Measurements from ENCODE around the gene HDAC10.

Gene HDAC10

DNA sequence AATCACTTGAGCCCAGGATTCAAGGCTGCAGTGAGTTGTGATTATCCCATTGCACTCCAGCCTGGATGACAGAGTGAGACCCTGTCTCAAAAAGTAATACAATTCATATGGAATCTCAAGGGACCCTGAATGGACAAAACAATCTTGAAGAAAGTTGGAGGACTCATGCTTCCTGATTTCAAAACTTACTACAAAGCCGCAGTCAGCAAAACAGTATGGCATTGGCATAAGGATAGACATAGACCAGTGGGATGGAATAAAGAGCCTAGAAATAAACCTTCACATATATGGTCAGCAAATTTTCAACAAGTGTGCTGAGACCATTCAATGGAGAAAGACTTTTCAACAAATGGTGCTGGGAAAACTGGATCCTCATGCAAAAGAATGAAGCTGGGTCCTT lies 47.8 kb downstream of the HDAC10 start:
- H3K4me3 ChIP-seq (ENCODE audit: low read length) = no peak overlapping the region
- TF ChIP-seq, protein P1, sequence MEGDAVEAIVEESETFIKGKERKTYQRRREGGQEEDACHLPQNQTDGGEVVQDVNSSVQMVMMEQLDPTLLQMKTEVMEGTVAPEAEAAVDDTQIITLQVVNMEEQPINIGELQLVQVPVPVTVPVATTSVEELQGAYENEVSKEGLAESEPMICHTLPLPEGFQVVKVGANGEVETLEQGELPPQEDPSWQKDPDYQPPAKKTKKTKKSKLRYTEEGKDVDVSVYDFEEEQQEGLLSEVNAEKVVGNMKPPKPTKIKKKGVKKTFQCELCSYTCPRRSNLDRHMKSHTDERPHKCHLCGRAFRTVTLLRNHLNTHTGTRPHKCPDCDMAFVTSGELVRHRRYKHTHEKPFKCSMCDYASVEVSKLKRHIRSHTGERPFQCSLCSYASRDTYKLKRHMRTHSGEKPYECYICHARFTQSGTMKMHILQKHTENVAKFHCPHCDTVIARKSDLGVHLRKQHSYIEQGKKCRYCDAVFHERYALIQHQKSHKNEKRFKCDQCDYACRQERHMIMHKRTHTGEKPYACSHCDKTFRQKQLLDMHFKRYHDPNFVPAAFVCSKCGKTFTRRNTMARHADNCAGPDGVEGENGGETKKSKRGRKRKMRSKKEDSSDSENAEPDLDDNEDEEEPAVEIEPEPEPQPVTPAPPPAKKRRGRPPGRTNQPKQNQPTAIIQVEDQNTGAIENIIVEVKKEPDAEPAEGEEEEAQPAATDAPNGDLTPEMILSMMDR (conservative IDR thresholded peaks at IDR 0.05; ENCODE audit: low read depth, low read length) = no peak
- DNase-seq (ENCODE audit: low read depth) = no peak

DNA sequence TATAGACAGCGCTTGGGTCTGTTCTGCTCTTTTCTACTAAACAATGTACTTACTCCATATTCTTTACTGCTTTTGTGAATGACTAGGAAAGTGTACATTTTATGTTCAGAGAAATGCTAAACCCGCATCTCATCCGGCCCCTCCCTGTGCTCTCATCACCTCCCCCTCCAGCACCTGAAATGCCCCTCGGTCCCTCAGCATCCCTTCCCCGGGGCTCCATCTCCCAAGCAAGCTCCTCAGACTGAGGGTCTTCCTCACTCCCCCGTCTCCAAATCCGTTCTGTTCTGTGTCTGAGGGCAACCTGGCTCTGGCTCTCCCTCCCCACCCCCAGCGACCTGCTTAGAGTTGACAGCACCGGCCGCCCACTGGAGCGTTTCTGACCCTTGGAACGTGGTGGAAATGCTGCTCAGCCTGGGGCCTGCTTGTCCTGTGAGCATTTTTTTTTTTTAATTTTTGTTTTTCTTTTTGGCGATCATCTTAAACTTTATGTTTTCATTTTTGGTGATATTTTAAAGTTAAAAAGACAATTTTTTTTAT lies 48.9 kb downstream of the HDAC10 start:
- peak overlapping the region; percentile 65 for H3K4me3 ChIP-seq (ENCODE audit: low read length)
- TF ChIP-seq, protein P1 (conservative IDR thresholded peaks at IDR 0.05; ENCODE audit: low read depth, low read length) = no peak
- DNase-seq (ENCODE audit: low read depth) = no peak

DNA sequence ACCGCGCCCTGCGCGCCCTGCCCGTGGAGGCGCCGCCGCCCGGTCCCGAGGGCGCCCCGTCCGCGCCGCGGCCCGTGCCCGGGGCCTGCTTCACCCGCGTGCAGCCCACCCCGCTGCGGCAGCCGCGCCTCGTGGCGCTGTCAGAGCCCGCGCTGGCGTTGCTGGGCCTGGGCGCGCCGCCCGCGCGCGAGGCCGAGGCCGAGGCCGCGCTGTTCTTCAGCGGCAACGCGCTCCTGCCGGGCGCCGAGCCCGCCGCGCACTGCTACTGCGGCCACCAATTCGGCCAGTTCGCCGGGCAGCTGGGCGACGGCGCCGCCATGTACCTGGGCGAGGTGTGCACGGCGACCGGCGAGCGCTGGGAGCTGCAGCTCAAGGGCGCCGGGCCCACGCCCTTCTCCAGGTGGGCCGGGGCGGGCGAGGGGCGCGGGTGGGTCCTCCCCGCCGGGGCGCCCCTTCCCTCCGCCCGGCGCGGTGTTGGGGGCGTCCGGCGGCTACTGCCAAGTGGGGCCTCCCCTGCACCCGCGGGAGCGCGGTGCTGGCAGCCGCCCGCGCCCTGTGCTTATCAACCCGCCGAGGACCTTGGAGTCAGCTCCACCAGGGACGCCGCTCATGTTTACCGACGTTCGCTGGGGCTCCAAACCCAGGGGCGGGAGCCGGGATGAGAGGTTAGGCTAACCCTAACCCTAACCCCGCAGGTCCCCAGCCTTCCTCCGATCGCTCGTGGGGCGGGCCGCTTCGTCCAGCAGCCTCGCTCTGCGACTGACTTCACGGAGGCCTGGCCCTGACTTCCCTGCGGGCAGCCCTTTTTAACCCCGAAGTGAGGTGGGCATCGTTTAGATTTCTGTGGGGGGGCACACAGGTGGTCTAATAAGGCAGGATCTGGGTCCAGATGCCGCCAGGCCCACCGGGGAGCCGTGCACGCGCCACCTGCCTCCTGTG lies 49.6 kb downstream of the HDAC10 start:
- no peak for DNase-seq (ENCODE audit: low read depth)
- TF ChIP-seq, protein P1 (conservative IDR thresholded peaks at IDR 0.05; ENCODE audit: low read depth, low read length) = no peak
- peak overlapping the region; percentile 65 for H3K4me3 ChIP-seq (ENCODE audit: low read length)

DNA sequence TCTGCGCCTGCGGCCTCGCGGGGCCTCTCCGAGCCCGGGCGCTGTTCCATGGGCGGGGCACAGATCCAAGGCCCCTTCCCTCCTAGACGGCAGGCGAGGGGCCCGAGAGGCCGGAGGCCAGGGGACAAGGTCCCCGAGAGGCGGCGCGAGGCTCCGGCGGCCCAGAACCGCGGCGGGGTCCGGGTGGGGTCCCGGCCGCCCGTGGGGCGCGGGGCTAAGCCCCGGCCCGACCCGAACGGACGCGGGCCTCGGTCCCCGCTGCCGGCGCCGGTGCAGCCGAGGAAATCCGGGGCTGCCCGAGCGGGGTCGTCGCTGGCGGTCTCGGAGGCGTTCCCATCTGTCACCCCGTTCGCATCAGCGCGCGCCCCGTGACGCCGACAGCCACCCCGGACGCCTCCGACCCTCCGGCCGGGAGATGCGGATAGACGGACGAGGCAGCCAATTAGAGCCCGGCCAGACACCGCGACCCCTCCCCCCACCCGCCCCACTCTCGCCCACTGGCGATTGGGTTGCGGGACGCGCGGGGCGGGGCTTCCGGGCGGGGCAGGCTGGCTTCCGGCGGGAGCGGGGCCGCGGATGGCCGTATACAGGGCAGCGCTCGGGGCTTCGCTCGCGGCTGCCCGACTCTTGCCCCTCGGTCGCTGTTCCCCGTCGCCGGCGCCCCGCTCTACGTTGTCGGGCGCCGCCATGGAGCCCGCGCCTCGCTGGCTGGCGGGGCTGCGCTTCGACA lies 50.4 kb downstream of the HDAC10 start, which contains the start of gene SELENOO:
Gene SELENOO (plus strand): TSS at position 551 of the 730 bp plus-strand sequence. CDS start 26 bp downstream, at position 577.
- TF ChIP-seq, protein P1 (conservative IDR thresholded peaks at IDR 0.05; ENCODE audit: low read depth, low read length) = no peak
- DNase-seq (ENCODE audit: low read depth) = peak; percentile 42
- H3K4me3 ChIP-seq (ENCODE audit: low read length) = peak within 1 kb of the TSS; percentile 65

DNA sequence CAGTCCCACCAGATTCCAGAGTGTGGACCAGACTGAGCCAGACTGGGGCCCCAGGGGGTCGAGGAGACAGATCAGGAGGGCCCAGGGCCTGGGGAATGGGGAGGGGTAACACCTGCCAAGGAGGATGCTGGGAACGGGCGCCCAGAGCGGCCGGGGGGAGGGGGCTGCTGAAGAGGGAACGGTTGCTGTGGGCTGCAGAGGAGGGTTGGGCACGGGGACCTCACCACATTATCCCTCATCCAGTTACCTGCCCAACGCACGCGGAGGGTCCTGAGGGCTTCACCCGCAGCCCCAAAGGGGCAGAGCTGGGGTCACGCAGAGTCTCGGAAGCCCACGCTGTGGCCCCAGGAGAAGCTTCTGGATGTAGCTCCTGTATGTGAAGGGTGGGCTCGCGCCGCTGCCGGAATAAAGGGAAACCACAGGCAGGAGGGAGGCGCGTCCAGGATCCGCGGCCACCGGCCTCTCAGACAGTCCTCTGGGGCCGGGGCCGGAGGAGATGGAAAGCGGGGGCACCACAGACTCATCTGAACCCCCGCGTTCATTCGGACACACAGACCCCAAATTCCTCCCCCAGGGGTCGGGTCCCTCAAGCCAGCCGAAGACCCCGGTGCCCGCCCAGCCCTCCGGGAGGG lies 51.1 kb downstream of the HDAC10 start:
- TF ChIP-seq, protein P1 (conservative IDR thresholded peaks at IDR 0.05; ENCODE audit: low read depth, low read length) = no peak
- peak overlapping the region; percentile 55 for H3K4me3 ChIP-seq (ENCODE audit: low read length)
- DNase-seq (ENCODE audit: low read depth) = no peak

DNA sequence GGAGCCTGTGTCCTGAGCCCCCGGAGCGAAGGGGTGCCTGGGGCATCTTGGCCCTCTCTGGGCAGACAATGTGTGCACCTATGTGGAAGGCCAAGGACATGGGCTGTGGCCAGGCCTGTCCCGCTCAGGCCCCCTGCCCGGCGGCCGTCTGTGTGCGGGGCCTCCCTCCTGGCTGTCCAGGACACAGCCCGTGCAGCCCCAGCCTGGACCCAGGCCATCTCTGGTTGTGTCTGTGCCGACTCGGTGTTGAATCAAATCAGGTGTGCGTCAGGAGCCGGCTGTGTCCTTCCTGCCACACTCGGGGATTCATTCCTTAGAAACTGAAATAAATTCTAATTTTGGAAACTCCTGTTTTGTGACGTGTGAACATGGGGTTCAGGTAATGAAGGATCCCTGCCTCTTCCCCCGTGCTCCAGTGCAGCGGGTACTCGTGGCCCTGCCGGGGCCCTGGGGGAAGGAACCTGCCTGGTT lies 51.8 kb downstream of the HDAC10 start:
- TF ChIP-seq, protein P1 (conservative IDR thresholded peaks at IDR 0.05; ENCODE audit: low read depth, low read length) = no peak
- DNase-seq (ENCODE audit: low read depth) = no peak
- H3K4me3 ChIP-seq (ENCODE audit: low read length) = no peak overlapping the region
